A673 (cell line): ENCODE results near the gene SLC1A5. TPM values are rescaled to one million over a fixed set of nuclear protein-coding genes. Genes with fewer than 3 reads are reported as not detected.

ENCODE experiments used
- BruUV-seq: library from RNA; stranded (reverse); fragments of 400-500 nt; replicated peaks from 2 replicates; lab custom pipeline; 2021; lab: Mats Ljungman, UMichigan
- CTCF ChIA-PET: fragments of 300-600 bp; sonication (Branson Sonifier 250); formaldehyde crosslinking; loops from one replicate; lab custom pipeline; 2022; ENCODE audit warnings: antibody characterized with exemption; lab: Charles Lee
- POLR2A ChIA-PET: fragments of 300-600 bp; sonication (Branson Sonifier 250); formaldehyde crosslinking; loops from one replicate; lab custom pipeline; 2022; ENCODE audit warnings: antibody characterized with exemption; ENCODE audit not compliant: low non-redundant PET; lab: Charles Lee
- DNase-seq: peaks from one replicate; pipeline ENCODE4 v3.0.0-alpha.2; 2015; ENCODE audit warnings: low spot score
- H3K27ac ChIP-seq: fragments of 200-600 bp; sonication (generic); 2 replicates; pipeline ENCODE4 v1.5.1; 2016; ENCODE audit warnings: mixed run types, low read depth, mild to moderate bottlenecking, mixed read lengths, antibody characterized with exemption, low read length; ENCODE audit not compliant: poor library complexity, severe bottlenecking
- H3K27me3 ChIP-seq: fragments of 200-600 bp; sonication (generic); replicated peaks from 2 replicates; pipeline ENCODE4 v1.6.1; 2017; ENCODE audit warnings: mixed run types, low read depth, mild to moderate bottlenecking, mixed read lengths, antibody characterized with exemption, low read length; ENCODE audit not compliant: insufficient read depth, poor library complexity
- H3K36me3 ChIP-seq: fragments of 200-600 bp; sonication (generic); 2 replicates; pipeline ENCODE4 v1.6.1; 2016; ENCODE audit warnings: mixed run types, mild to moderate bottlenecking, mixed read lengths, antibody characterized with exemption, low read length; ENCODE audit not compliant: insufficient read depth, poor library complexity, severe bottlenecking
- H3K4me1 ChIP-seq: fragments of 200-600 bp; sonication (generic); 2 replicates; pipeline ENCODE4 v1.6.1; 2017; ENCODE audit warnings: mixed run types, mild to moderate bottlenecking, mixed read lengths, antibody characterized with exemption, low read length; ENCODE audit not compliant: insufficient read depth, poor library complexity, severe bottlenecking
- H3K4me3 ChIP-seq: fragments of 200-600 bp; sonication (generic); 2 replicates; pipeline ENCODE4 v1.5.1; 2016; ENCODE audit warnings: low read depth, mixed run types, mild to moderate bottlenecking, mixed read lengths, low read length; ENCODE audit not compliant: poor library complexity, severe bottlenecking
- H3K9me3 ChIP-seq: fragments of 200-600 bp; sonication (generic); 2 replicates; pipeline ENCODE4 v1.6.1; 2016; ENCODE audit warnings: mixed run types, low read depth, mild to moderate bottlenecking, mixed read lengths, antibody characterized with exemption, low read length; ENCODE audit not compliant: poor library complexity, severe bottlenecking
- CTCF ChIP-seq: fragments of 300-800, 200-600 bp; sonication (generic); conservative IDR thresholded peaks from 2 replicates; pipeline ENCODE4 v1.5.1; 2017; ENCODE audit warnings: low read depth, mild to moderate bottlenecking, antibody characterized with exemption, low read length, moderate library complexity, mixed read lengths
- EZH2 ChIP-seq: fragments of 200-600 bp; sonication (generic); IDR thresholded peaks from 2 replicates; pipeline ENCODE4 v1.6.1; 2017; ENCODE audit warnings: borderline replicate concordance, low read depth, mild to moderate bottlenecking, mixed read lengths, antibody characterized with exemption, low read length; ENCODE audit not compliant: poor library complexity, severe bottlenecking
- intact Hi-C: fragments of 100-400 bp; cut with micrococcal nuclease; formaldehyde crosslinking; loops from one replicate; pipeline ENCODE4 v1.10.0; 2022; ENCODE audit not compliant: unreplicated experiment
- total RNA-seq: library from RNA; stranded (reverse); gene quantifications from 2 replicates; pipeline ENCODE4 v1.2.3, GENCODE V29; 2021

The SLC1A5 gene
- total RNA-seq, 1 experiment from 2014 or later = 295 TPM

- no peaks in the 10 kb centered on the region for H3K4me1 ChIP-seq
- peaks cover 85% of the 10 kb centered on the region for H3K36me3 ChIP-seq
- no peak overlapping the region for H3K4me3 ChIP-seq
- BruUV-seq = no TSS peak
- TF ChIP-seq EZH2 = no peak
- no peak for TF ChIP-seq CTCF
- DNase-seq = no peak
- POLR2A ChIA-PET = no interaction called here
- no peaks in the 10 kb centered on the region for H3K27me3 ChIP-seq
- CTCF ChIA-PET = no interaction called here
- intact Hi-C loops = no loop called here
- H3K9me3 ChIP-seq = no peaks in the 10 kb centered on the region
- H3K27ac ChIP-seq = no peak overlapping the region
Observed at GRCh38 chr19:46733690-46734292, 54.6 kb downstream of the SLC1A5 start.

- Histone ChIP-seq H3K36me3 (peaks cover 86% of the 10 kb centered on the region), H3K4me1 (no peaks in the 10 kb centered on the region), H3K4me3 (no peak overlapping the region), H3K27ac (no peak overlapping the region), H3K27me3 (no peaks in the 10 kb centered on the region), H3K9me3 (no peaks in the 10 kb centered on the region)
- BruUV-seq = no TSS peak
- intact Hi-C loops = no loop called here
- TF ChIP-seq EZH2 = no peak
- no peak for TF ChIP-seq CTCF
- DNase-seq = no peak
- ChIA-PET CTCF (no interaction called here), POLR2A (no interaction called here)
Observed at GRCh38 chr19:46732966-46733689, 55.3 kb downstream of the SLC1A5 start.

- no peaks in the 10 kb centered on the region for H3K27me3 ChIP-seq
- intact Hi-C loops = no loop called here
- POLR2A ChIA-PET = no interaction called here
- TF ChIP-seq EZH2 (no peak), CTCF (no peak)
- no TSS peak for BruUV-seq
- H3K9me3 ChIP-seq = no peaks in the 10 kb centered on the region
- no peak overlapping the region for H3K4me3 ChIP-seq
- no peak overlapping the region for H3K27ac ChIP-seq
- CTCF ChIA-PET = interaction anchor here (0.6 kb wide), 1 partner anchor 199 kb away, joined by 10 read pairs; no protein-coding TSS in a partner anchor
- no peak for DNase-seq
- H3K4me1 ChIP-seq = no peaks in the 10 kb centered on the region
- H3K36me3 ChIP-seq = peaks cover 86% of the 10 kb centered on the region
Observed at GRCh38 chr19:46732172-46732938, 56.0 kb downstream of the SLC1A5 start.
